Stimulated activated CD4-positive, alpha-beta T cell treated with anti-CD3 and anti-CD28 coated beads, Interleukin-15, amount 100 ng/mL, for 1 hour (primary cell): ENCODE data around the gene FGF11.

ENCODE experiments used
- DNase-seq, 2 donors: peaks; one replicate each; pipeline ENCODE4 v3.0.0-alpha.2; 2020; ENCODE audit warnings: low read depth in 1 of 2, low spot score in 1 of 2

Gene FGF11

GRCh38 chr17:7429722-7430121, 9.6 kb upstream of the FGF11 start:
- no peak for DNase-seq

- no peak for DNase-seq
These were observed 8.1 kb upstream of the FGF11 start for GRCh38 chr17:7431231-7431630.

GRCh38 chr17:7432296-7432695, 7.0 kb upstream of the FGF11 start:
- DNase-seq: no peak

- DNase-seq: peak; percentile 32 to 40
These were observed 3.4 kb upstream of the FGF11 start for GRCh38 chr17:7435676-7436555.

DNA sequence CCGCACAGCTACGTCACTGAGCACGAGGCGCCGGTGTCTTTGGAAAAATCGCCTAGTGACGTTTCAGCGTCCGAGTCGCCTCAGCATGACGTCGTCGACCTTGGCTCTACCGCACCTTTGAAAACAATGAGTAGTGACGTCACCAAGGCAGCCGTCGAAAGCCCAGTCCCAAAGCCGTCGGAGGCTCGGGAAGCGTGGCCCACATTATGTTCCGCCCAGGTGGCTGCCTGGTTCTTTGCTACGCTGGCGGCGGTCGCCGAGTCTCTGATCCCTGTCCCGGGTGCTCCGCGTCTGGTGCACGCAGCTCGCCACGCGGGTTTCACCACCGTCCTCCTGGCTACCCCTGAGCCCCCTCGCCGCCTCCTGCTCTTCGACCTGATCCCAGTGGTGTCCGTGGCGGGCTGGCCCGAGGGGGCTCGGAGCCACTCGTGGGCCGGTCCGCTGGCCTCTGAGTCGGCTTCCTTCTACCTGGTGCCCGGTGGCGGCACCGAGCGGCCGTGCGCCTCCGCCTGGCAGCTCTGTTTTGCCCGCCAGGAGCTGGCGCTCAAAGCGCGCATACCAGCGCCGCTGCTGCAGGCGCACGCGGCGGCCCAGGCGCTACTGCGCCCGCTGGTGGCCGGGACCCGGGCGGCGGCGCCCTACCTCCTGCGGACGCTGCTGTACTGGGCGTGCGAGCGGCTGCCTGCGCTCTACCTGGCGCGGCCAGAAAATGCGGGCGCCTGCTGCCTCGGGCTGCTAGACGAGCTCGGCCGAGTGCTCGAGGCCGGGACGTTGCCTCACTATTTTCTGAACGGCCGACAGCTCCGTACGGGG, 2.5 kb upstream of the FGF11 start:
- peak; percentile 69 to 76 for DNase-seq

DNA sequence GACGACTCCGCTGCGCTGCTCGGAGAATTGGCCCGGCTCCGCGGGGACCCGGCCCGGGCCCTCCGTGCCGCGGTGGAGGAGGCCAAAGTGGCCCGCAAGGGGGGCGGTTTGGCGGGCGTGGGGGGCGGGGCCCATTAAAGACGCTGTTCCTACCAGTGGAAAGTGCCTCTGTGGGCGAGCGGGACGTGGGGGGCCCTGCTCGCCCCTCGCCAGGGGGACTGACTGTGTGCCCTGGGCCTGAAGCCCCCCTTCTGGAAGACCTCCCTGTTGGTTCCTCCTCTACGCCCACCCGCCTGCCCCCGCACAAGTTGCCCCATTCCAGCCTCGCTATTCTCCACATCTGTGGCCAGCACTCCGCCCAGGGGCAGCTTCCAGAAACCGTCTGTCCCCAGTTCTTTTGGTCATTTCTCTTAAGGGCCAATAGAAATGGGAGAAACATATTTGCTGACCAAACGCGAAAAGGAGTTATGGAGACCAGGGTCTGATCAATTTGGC, 1.9 kb upstream of the FGF11 start:
- no peak for DNase-seq

DNA sequence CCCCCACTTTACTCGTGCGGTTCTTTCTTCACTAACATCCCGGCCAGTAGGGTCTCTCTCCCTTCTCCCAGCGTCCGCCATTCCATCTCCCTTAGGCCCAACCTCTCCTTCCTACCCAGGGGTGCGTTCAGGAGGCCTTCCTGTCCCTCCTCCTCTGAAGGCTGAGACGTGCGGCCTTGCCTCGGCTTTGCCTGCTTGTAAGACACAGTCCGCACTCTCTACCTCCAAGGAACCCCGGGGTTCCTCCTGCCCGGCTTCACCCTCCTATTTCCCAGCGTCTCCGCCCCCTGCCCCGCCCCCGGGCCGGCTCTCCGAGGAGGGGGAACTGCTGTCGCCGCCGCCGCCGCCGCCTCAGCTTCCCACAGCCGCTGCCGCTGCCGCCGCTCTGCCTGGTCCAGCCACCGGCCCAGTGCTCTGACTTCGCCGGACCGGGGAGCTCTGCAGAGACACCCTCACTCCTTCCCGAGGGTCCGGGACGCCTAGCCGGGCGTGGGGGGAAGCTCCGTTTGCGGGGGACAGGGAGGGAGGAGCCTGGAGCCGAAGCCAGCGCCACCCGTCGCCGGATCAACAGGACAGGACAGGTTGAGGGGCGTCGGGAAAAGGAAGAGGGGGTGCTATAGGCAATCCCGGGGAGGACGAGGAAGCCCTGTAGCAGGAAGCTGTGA, 1.2 kb upstream of the FGF11 start:
- peak in 1 of 2 donors; percentile 64 for DNase-seq

DNA sequence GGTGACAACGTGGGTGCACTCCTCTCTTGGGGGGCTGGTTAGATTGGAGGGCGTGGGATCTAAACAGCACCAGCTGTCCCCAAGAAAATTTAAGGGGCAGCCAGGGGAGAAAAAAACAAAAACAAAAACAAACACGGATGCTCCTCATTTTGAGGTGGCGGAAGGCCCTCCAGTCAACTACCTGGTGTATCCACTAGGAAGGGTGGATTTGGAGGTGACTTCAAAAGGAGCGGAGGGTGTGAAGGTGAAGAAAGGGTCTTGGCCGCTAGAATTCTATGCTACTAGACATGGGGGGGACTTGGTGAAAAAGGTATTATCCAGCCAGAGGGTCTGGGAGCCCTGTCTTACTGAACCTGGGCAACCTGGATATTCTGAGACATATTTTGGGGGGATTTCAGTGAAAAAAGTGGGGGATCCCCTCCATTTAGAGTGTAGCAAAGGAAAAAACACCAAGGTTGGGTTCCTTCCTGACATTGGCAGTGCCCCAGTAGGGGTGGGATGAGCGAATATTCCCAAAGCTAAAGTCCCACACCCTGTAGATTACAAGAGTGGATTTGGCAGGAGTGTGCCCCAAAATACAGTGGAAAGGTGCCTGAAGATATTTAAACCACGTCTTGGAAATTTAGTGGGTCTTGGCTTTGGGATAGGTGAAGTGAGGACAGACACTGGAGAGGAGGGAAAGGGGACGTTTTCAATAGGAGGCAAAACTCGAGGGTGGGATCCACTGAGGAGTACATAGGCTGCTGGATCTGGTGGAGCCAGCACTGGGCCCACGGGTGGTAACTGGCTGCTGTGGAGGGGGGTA, 454 bp upstream of the FGF11 start:
- no peak for DNase-seq

GRCh38 chr17:7440113-7440833, 961 bp downstream of the FGF11 start:
- DNase-seq: no peak

DNA sequence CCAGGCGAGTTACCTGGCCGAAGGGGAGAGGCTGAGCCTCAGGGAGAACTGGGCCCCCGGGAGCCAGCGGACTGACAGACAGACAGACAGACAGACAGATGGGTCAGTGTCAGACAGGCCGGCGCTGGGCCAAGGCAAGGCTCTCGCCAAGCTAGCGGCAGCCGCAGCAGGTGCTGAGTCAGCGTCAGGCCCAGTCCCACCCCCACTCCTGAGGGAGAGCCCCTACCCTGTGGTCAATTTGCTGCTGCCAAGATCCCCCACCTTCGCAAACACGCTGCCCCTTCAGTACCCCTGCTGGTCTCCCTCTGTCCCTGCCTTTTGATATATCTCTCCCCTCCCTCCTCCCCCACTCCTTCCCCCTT, 1.5 kb downstream of the FGF11 start:
- DNase-seq: no peak

DNA sequence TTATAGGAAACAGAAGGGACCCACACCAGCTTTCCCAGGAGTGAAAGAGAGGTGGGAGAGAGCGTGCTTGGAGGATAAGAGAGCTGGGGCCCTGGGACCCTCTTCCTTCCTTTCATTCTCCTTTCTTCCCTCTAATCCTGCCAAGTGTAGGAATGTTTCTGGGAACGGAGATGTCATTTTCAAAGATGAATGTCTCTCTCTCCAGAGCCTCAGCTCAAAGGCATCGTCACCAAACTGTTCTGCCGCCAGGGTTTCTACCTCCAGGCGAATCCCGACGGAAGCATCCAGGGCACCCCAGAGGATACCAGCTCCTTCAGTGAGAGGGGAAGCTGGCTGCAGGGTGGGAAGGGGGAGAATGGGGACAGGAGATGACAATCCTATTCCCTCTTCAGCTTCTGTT, 2.0 kb downstream of the FGF11 start:
- DNase-seq: no peak

DNA sequence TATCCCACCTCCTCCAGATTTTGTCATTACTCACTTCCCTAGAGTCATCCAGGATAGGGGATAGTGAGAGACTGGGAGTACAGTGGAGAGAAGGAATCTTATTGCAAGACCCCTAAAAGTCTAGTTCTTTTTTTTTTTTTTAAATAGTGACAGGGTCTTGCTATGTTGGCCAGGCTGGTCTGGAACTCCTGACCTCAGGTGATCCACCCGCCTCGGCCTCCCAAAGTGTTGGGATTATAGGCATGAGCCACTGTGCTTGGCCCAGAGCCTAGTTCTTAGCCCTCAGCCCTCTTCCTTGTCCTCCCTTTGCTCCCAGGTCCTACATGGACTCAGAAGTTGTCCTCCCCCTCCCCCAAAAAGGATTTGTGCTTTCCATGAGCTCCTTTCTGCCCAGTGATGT, 2.8 kb downstream of the FGF11 start:
- no peak for DNase-seq

DNA sequence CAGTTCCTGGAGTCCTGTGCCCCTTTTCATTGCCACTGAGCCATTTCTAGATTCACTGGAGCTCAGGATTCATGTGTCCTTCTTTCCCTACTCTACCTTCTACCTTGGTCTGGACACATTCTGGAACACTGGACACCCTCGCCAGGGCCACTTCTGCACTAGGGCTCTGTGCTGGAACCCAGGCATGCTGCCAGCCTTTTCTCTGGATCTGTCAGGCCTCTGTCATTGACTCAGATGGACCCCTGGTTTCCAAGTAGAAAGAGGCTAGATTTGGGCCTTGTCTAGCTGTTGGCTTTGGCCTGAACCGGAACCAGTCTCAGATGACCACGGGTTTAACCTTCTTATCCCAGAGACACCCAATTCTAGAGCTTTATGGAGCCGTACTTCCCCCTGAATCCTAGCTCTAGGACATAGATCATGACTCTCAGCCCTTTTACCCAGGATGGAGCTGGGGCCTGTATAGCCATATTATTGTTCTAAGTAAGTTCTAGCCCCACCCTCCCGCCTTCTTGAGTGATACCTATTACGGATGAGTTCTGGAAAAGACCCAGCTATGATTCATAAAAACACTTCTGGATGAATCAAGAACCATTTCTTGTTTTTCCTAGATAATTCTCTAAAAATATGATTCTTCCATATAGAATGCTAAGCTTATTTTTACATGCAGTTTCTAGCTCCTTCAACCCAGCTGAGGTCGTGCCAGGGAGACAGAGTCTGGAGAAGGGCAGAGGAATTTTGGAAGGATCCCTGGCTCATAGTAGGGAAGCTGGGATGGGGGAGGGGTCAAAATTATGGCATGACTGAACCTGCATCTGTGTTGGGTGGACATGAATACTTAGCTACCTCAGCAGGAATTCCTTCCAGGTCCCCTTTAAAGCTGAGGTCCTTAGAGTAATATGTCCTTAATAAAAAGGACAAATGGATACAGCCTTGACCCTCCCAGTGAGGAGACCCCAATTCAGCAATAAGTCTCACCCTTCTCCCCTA, 4.5 kb downstream of the FGF11 start:
- no peak for DNase-seq

DNA sequence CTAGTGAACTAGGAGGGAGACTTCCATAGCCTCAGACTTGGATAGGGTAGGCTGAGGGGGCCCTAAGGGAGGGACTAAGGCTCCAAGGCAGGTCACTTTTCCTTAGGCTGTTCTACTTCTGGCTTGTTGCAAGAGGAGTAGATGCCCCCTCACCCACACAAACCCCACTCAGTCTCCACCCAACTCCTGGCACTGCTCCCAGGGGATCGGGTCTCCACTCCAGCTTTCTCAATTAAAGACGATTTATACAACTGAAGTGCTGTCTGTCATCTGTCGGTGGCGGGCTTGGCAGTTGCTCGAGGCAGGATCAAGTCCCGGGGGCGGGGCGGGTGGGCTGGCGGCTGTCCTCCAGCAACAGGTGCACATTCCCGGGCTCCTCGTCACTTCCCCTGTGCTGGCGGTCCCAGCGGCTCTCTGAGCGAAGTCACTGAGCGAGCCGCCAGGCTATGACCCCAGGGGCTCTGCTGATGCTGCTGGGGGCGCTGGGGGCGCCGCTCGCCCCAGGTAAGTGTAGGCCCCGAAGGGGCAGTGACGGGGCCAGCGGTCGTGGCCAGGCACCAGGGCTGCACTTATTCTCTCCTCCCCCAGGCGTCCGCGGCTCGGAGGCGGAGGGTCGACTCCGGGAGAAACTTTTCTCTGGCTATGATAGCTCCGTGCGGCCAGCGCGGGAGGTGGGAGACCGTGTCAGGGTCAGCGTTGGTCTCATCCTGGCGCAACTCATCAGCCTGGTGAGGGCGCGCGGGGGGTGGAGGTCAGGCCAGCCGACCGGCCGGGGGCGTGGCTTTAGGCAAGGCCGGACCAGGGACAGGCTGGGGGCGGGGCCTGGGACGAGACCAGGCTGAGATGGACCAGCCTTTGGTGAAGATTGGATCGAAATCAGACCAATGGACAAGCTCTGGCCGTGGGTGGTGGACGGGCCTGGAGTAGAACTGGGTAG, 5.6 kb downstream of the FGF11 start, which contains the start of gene CHRNB1:
Gene CHRNB1 (plus strand): TSS at position 380 of the 937 bp plus-strand sequence. CDS start 67 bp downstream, at position 447.
- no peak for DNase-seq

DNA sequence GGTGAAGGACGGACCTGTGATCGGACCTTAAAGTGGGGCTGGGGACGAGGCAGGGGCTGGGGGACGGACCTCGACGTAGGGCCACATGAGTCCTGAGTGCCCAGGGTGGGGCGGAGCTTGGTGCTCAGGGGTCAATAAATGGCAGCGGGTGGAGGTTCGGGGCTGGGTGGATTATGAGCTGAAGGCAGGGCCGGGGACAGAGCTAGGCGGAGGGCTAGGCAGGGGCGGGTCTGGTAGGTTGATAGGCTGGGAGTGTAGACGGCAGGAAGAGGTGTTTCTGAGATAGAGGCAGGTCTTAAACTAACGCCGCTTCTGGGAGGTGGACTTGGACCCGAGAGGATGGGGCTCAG, 6.3 kb downstream of the FGF11 start:
- DNase-seq: no peak

DNA sequence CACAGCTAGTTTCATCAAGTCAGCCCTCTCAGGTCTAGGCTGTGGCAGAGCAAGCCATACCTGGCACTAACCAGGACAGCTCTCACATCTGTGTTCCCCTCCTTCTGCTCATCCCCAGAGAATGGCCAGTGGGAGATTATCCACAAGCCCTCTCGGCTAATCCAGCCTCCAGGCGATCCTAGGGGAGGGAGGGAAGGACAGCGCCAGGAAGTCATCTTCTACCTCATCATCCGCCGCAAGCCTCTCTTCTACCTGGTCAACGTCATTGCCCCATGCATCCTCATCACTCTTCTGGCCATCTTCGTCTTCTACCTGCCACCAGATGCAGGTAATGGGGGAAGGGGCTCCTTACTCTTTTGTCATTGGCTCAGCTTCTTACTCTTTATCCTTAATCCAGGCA, 9.1 kb downstream of the FGF11 start:
- DNase-seq: no peak

DNA sequence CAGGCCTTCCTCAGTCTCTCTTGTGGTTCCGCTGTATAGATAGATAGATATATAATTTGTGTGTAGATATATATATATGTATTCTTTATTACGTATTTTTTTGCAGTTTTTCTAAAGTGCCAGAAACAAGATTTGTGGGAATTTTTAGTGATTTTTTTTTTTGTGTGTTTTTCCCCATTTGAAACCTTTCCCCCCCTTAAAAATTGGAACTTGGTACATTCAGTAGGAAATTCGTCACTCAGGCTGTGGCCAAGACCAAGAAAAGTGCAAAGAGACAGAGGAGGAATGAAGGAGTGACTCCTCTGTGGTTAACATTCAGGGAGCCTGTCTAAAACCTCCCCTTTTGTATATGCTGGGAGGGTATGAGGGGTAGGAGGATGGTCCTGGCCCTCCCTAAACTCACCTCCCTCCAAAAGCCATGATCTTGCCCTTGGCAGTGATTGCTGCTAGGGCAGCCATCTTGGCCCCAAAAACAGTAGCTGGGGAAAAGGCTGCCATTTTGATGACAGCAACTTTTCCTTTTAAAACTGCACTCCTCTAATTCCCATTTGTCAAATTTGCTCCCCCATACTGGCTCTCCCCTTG, 20.7 kb downstream of the FGF11 start:
- no peak for DNase-seq
